Esophagus squamous epithelium (tissue), 5 donors: ENCODE data around the gene PRDM5. TPM values are rescaled to one million over a fixed set of nuclear protein-coding genes. Genes with fewer than 3 reads are reported as not detected.

ENCODE experiments used
- DNase-seq: peaks from one replicate; lab custom pipeline; 2025; lab: John Stamatoyannopoulos, UW
- H3K27ac ChIP-seq, 4 donors: fragments of 200-600 bp; sonication (generic); one replicate each; pipeline ENCODE4 v1.5.1; 2016 to 2019; ENCODE audit warnings: mild to moderate bottlenecking in 1 of 4
- H3K27me3 ChIP-seq, 4 donors: fragments of 200-600 bp; sonication (generic); 1 replicate in 3 of 4; 2 replicates in 1 of 4; pipeline versions ENCODE4 v1.5.1 to v1.6.0; 2017 to 2021; ENCODE audit warnings: antibody characterized with exemption in 1 of 4
- H3K36me3 ChIP-seq, 3 donors: fragments of 200-600 bp; sonication (generic); one replicate each; pipeline ENCODE4 v1.5.1; 2016 to 2019
- H3K4me1 ChIP-seq, 3 donors: fragments of 200-600 bp; sonication (generic); one replicate each; pipeline ENCODE4 v1.5.1; 2017 to 2019
- H3K4me3 ChIP-seq, 4 donors: fragments of 200-600 bp; sonication (generic); 1 replicate in 3 of 4; 2 replicates in 1 of 4; pipeline ENCODE4 v1.5.1; 2016 to 2019; ENCODE audit warnings: mild to moderate bottlenecking in 2 of 4, moderate library complexity in 1 of 4
- H3K9me3 ChIP-seq, 3 donors: fragments of 200-600 bp; sonication (generic); one replicate each; pipeline ENCODE4 v1.5.1; 2016 to 2019
- CTCF ChIP-seq, 6 experiments: fragments of 450-650 bp in 4 of 6; fragments of 200-600 bp in 2 of 6; sonication (generic) in 2 of 6; IDR thresholded peaks; one replicate each; pipeline ENCODE4 v1.5.1; 2016 to 2019; ENCODE audit warnings: antibody characterized with exemption in 6 of 6, mild to moderate bottlenecking in 4 of 6, moderate library complexity in 4 of 6
- POLR2A ChIP-seq, 4 donors: fragments of 450-650 bp; IDR thresholded peaks; one replicate each; pipeline ENCODE4 v1.6.1; 2017; ENCODE audit warnings: antibody characterized with exemption in 4 of 4, mild to moderate bottlenecking in 4 of 4, moderate library complexity in 3 of 4
- WGBS, 2 donors: methylation state at CpG; one replicate each; pipeline ENCODE4 v1.1.5; 2018; 5-methylcytosine and 5-hydroxymethylcytosine counted together
- intact Hi-C: fragments of 100-400 bp; cut with DNase I; formaldehyde crosslinking; loops from one replicate; pipeline ENCODE4 v1.15.0; 2022
- total RNA-seq, 4 donors: library from RNA; depleted of rRNA; stranded (reverse); fragments of >200 nt; gene quantifications; one replicate each; pipeline ENCODE4 v1.1.0, GENCODE V29; 2016
- donor health status: DM: yes; HTN: yes; CAD: no.

Gene PRDM5
- total RNA-seq, 4 donors from 2014 or later: 3.3 to 16.8 (median 6.2) TPM

GRCh38 chr4:120682981-120683380 lies 239.5 kb downstream of the PRDM5 start:
- H3K4me3 ChIP-seq: no peak overlapping the region
- no peaks in the 10 kb centered on the region for H3K36me3 ChIP-seq
- no peaks in the 10 kb centered on the region for H3K4me1 ChIP-seq
- TF ChIP-seq CTCF (IDR thresholded peaks at IDR 0.05) (no peak), POLR2A (IDR thresholded peaks at IDR 0.05) (no peak)
- intact Hi-C loops: no loop called here
- H3K27ac ChIP-seq: no peak overlapping the region
- H3K27me3 ChIP-seq: no peaks in the 10 kb centered on the region
- 53 to 66% methylated on average over 3 of the region's 3 CpGs for WGBS, 2 donors
- H3K9me3 ChIP-seq: no peaks in the 10 kb centered on the region
- DNase-seq: no peak

GRCh38 chr4:120680647-120681228 lies 241.8 kb downstream of the PRDM5 start:
- H3K36me3 ChIP-seq: no peaks in the 10 kb centered on the region
- no peak overlapping the region for H3K27ac ChIP-seq
- intact Hi-C loops: no loop called here
- H3K27me3 ChIP-seq: no peaks in the 10 kb centered on the region
- no peak overlapping the region for H3K4me3 ChIP-seq
- DNase-seq: no peak
- 58 to 83% methylated on average over 3 of the region's 3 CpGs for WGBS, 2 donors
- TF ChIP-seq POLR2A (IDR thresholded peaks at IDR 0.05) (no peak), CTCF (IDR thresholded peaks at IDR 0.05) (no peak)
- H3K9me3 ChIP-seq: no peaks in the 10 kb centered on the region
- H3K4me1 ChIP-seq: no peaks in the 10 kb centered on the region

GRCh38 chr4:120673696-120674095 lies 248.8 kb downstream of the PRDM5 start:
- Histone ChIP-seq H3K36me3 (no peaks in the 10 kb centered on the region), H3K4me3 (no peak overlapping the region), H3K4me1 (no peaks in the 10 kb centered on the region), H3K27ac (no peak overlapping the region), H3K9me3 (peaks cover 0 to 6% (median 0%) of the 10 kb centered on the region in 3 donors), H3K27me3 (no peaks in the 10 kb centered on the region)
- no peak for TF ChIP-seq CTCF (IDR thresholded peaks at IDR 0.05)
- no peak for TF ChIP-seq POLR2A (IDR thresholded peaks at IDR 0.05)
- no peak for DNase-seq
- WGBS, 2 donors: 79 to 88% methylated on average over 2 to 3 of the region's 3 CpGs
- intact Hi-C loops: no loop called here

GRCh38 chr4:120672558-120673147 lies 249.9 kb downstream of the PRDM5 start:
- WGBS, 2 donors: 76 to 89% methylated on average over 5 of the region's 5 CpGs
- Histone ChIP-seq H3K9me3 (peaks cover 0 to 6% (median 0%) of the 10 kb centered on the region in 3 donors), H3K4me1 (no peaks in the 10 kb centered on the region), H3K27me3 (no peaks in the 10 kb centered on the region), H3K36me3 (no peaks in the 10 kb centered on the region), H3K4me3 (no peak overlapping the region), H3K27ac (no peak overlapping the region)
- intact Hi-C loops: no loop called here
- no peak for TF ChIP-seq CTCF (IDR thresholded peaks at IDR 0.05)
- TF ChIP-seq POLR2A (IDR thresholded peaks at IDR 0.05): no peak
- DNase-seq: no peak

GRCh38 chr4:120672076-120672475 lies 250.4 kb downstream of the PRDM5 start:
- Histone ChIP-seq H3K36me3 (no peaks in the 10 kb centered on the region), H3K4me1 (no peaks in the 10 kb centered on the region), H3K4me3 (no peak overlapping the region), H3K9me3 (peaks cover 0 to 6% (median 0%) of the 10 kb centered on the region in 3 donors), H3K27me3 (no peaks in the 10 kb centered on the region), H3K27ac (no peak overlapping the region)
- 21 to 33% methylated on average over 1 of the region's 1 CpG for WGBS, 2 donors
- DNase-seq: no peak
- intact Hi-C loops: no loop called here
- TF ChIP-seq POLR2A (IDR thresholded peaks at IDR 0.05): no peak
- no peak for TF ChIP-seq CTCF (IDR thresholded peaks at IDR 0.05)
